Measurements from ENCODE around the gene LMAN2L. TPM values are rescaled to one million over a fixed set of nuclear protein-coding genes. Genes with fewer than 3 reads are reported as not detected.

LMAN2L gene
- total RNA-seq, 8 experiments from 2014 or later = 13.2 to 54.0 (median 18.4) TPM

DNA sequence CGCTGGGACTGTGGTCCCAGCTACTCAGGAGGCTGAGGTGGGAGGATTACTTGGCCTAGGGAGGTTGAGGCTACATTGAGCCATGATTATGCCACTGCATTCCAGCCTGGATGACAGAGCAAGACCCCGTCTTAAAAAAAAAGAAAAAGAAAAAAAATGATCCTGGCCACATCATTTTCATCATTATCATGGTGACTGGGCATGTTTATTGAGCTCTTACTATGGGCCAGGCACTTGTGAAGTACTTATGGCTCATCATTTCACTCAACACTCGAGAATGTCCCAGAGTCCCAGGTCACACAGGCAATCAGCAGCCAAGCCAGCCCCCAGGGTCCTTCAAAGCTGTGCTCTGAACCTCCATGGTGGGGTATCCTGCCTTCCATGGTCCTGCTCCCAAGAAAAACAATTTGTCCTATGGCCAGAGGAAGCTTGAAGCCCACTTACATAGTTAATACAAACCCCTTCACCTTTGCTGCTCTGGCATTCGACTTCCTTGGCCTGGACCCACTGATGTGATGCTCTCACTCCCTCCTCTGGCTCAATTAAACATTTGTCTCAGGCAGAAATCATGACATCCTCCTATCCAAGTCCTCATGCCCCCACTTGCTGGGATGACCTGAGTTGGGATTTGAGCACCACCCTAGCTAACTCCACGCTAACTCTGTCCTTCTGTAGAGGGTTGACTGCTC lies 17.1 kb upstream of the LMAN2L start:
- 58 to 100% (median 85%) methylated on average over 1 to 4 of the region's 5 CpGs for WGBS, 10 experiments
- in situ Hi-C loops (cut with MboI; ENCODE audit: low pct_unique_long_range_greater_than_20kb in 2 of 9, low sequenced_read_pairs in 9 of 9, unreplicated experiment in 9 of 9) = no loop called here

GRCh38 chr2:96754317-96754716 lies 14.5 kb upstream of the LMAN2L start:
- H3K27ac ChIP-seq = no peak overlapping the region
- no peak for ATAC-seq (replicated peaks in 6 of 8)
- in situ Hi-C loops (cut with MboI; ENCODE audit: low pct_unique_long_range_greater_than_20kb in 2 of 9, low sequenced_read_pairs in 9 of 9, unreplicated experiment in 9 of 9) = no loop called here
- no peaks in the 10 kb centered on the region for H3K4me1 ChIP-seq (replicated peaks in 1 of 2)
- no peak overlapping the region for H3K4me3 ChIP-seq

More for the DNA sequence above, 17.1 kb upstream of the LMAN2L start:
- H3K4me1 ChIP-seq (replicated peaks in 1 of 2) = peaks cover 8% of the 10 kb centered on the region in 2 donors
- ATAC-seq (replicated peaks in 6 of 8) = no peak
- H3K4me3 ChIP-seq = no peak overlapping the region
- no peak overlapping the region for H3K27ac ChIP-seq

DNA sequence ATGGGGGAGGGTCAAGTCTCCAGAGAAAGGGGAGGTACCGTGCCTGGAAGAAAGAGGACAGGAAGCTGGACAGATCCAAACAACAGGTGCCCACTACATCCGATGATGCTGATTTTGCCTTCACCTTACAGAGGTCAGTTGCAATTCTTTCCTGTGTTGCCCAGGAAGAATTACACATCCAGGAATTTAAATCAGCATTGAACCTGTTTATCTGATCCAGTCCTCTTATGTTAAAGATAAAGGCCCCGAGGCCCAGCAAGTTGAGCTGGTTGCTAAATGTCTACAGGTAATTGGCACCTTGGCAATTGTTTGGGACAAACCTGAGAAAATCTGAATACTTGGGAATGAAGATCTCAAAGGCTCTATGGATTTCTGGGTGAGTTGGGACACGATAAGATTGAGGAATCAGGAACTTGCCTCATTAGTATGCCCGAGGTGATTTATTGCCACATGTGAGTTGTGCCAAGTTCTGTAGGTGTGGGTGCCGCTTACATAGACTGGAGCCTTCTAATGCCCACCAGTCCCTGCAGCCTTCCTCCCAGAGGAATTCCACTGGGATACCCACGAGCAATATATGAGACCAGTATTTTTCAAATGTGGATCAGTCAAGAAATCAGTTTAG lies 13.9 kb upstream of the LMAN2L start:
- Histone ChIP-seq H3K27ac (no peak overlapping the region), H3K4me1 (replicated peaks in 1 of 2) (no peaks in the 10 kb centered on the region), H3K4me3 (no peak overlapping the region)
- WGBS, 10 experiments = 20 to 86% (median 73%) methylated on average over 2 to 7 of the region's 7 CpGs
- in situ Hi-C loops (cut with MboI; ENCODE audit: low pct_unique_long_range_greater_than_20kb in 2 of 9, low sequenced_read_pairs in 9 of 9, unreplicated experiment in 9 of 9) = no loop called here
- ATAC-seq (replicated peaks in 6 of 8) = no peak

GRCh38 chr2:96751800-96752199 lies 11.9 kb upstream of the LMAN2L start:
- Histone ChIP-seq H3K4me3 (no peak overlapping the region), H3K4me1 (replicated peaks in 1 of 2) (no peaks in the 10 kb centered on the region), H3K27ac (no peak overlapping the region)
- WGBS, 10 experiments = 67 to 100% (median 98%) methylated on average over 1 to 5 of the region's 9 CpGs; no CpG with 5 or more reads in 2 of the 10 experiments
- in situ Hi-C loops (cut with MboI; ENCODE audit: low pct_unique_long_range_greater_than_20kb in 2 of 9, low sequenced_read_pairs in 9 of 9, unreplicated experiment in 9 of 9) = no loop called here
- no peak for ATAC-seq (replicated peaks in 6 of 8)

DNA sequence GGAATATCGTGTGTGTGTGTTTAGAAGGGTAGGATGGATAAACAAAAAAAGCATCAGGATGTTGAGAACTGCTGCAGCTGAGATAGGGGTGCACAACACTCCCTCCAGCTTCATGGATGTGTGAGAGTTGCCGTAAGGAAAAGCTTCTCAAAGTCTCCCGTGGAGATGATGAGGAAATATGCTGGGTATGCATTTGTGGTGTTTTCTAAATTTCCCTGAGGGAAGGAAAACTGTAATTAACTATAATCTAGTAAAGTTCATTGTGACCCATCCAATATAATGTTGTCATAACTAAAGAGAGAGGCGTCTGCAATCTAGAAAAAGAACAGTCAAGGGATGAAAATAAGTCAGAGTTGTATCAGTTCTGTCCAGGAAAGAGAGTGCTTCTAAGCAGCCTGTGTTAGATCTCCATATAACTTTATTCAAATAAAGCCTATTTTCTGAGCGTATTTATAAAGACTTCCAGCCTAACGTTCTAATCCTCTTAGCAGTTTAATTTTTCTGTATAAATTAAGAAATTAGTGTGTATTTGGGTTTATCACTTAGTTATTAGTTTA lies 7.3 kb upstream of the LMAN2L start:
- ATAC-seq (replicated peaks in 6 of 8) = peak in 2 of 8 experiments; percentile 43 to 55
- H3K27ac ChIP-seq = no peak overlapping the region
- no peak overlapping the region for H3K4me3 ChIP-seq
- H3K4me1 ChIP-seq (replicated peaks in 1 of 2) = no peaks in the 10 kb centered on the region
- in situ Hi-C loops (cut with MboI; ENCODE audit: low pct_unique_long_range_greater_than_20kb in 2 of 9, low sequenced_read_pairs in 9 of 9, unreplicated experiment in 9 of 9) = no loop called here
- WGBS, 10 experiments = 11 to 82% (median 59%) methylated on average over 2 to 6 of the region's 6 CpGs

DNA sequence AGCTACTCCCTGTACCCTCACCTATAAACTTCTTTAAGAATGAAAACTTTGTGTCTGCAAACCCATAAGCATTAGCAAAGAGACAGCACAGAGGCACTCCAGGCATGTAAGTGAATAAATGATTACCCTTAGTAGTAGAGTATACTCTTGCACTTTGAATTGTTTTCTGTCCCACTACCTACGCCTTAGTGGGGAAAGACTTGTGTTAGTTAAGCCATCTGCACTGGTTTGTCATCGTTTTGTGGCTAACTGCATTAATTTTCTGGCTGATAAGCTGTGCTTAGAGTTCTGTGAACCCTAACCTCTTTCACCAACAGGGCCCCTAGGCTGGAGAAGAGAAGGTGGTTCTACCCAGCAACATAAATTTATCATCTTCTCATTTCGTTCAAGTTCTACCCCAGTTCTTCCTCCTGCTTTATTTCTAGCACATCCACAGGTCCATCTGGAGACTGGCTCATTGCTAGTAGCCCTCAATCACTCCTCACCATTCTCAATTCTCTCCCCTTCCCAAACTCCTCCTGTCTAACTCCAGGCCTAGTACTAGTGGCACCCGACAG lies 710 bp downstream of the LMAN2L start:
- Histone ChIP-seq H3K27ac (peak overlapping the region; percentile 91 to 96), H3K4me3 (peak overlapping the region; percentile 59 to 98 (median 78)), H3K4me1 (replicated peaks in 1 of 2) (peaks cover 7 to 10% of the 10 kb centered on the region in 2 donors)
- in situ Hi-C loops (cut with MboI; ENCODE audit: low pct_unique_long_range_greater_than_20kb in 2 of 9, low sequenced_read_pairs in 9 of 9, unreplicated experiment in 9 of 9) = no loop called here
- 0 to 53% (median 25%) methylated on average over 1 to 4 of the region's 4 CpGs; no CpG with 5 or more reads in 4 of the 10 experiments for WGBS, 10 experiments
- no peak for ATAC-seq (replicated peaks in 6 of 8)

GRCh38 chr2:96737831-96738230 lies 2.0 kb downstream of the LMAN2L start:
- in situ Hi-C loops (cut with MboI; ENCODE audit: low pct_unique_long_range_greater_than_20kb in 2 of 9, low sequenced_read_pairs in 9 of 9, unreplicated experiment in 9 of 9) = no loop called here
- H3K4me1 ChIP-seq (replicated peaks in 1 of 2) = peaks cover 7 to 10% of the 10 kb centered on the region in 2 donors
- no peak overlapping the region for H3K4me3 ChIP-seq
- no peak for ATAC-seq (replicated peaks in 6 of 8)
- no peak overlapping the region for H3K27ac ChIP-seq
- WGBS, 10 experiments = 71 to 100% (median 100%) methylated on average over 1 to 2 of the region's 2 CpGs; no CpG with 5 or more reads in 7 of the 10 experiments

- 0 to 100% (median 65%) methylated on average over 1 to 2 of the region's 2 CpGs; no CpG with 5 or more reads in 2 of the 10 experiments for whole genome bisulfite sequencing, 10 experiments
- no peak for ATAC-seq (replicated peaks in 6 of 8)
These were observed 2.6 kb downstream of the LMAN2L start for GRCh38 chr2:96737251-96737650.

GRCh38 chr2:96734880-96735583 lies 4.8 kb downstream of the LMAN2L start:
- Histone ChIP-seq H3K4me1 (replicated peaks in 1 of 2) (peaks cover 7 to 10% of the 10 kb centered on the region in 2 donors), H3K27ac (no peak overlapping the region), H3K4me3 (no peak overlapping the region)
- no peak for ATAC-seq (replicated peaks in 6 of 8)
- WGBS, 10 experiments = 20 to 100% (median 60%) methylated on average over 1 to 7 of the region's 8 CpGs
- in situ Hi-C loops (cut with MboI; ENCODE audit: low pct_unique_long_range_greater_than_20kb in 2 of 9, low sequenced_read_pairs in 9 of 9, unreplicated experiment in 9 of 9) = no loop called here

More at GRCh38 chr2:96737251-96737650, 2.6 kb downstream of the LMAN2L start:
- H3K4me3 ChIP-seq = no peak overlapping the region
- H3K4me1 ChIP-seq (replicated peaks in 1 of 2) = peaks cover 7 to 10% of the 10 kb centered on the region in 2 donors
- in situ Hi-C loops (cut with MboI; ENCODE audit: low pct_unique_long_range_greater_than_20kb in 2 of 9, low sequenced_read_pairs in 9 of 9, unreplicated experiment in 9 of 9) = no loop called here
- no peak overlapping the region for H3K27ac ChIP-seq

DNA sequence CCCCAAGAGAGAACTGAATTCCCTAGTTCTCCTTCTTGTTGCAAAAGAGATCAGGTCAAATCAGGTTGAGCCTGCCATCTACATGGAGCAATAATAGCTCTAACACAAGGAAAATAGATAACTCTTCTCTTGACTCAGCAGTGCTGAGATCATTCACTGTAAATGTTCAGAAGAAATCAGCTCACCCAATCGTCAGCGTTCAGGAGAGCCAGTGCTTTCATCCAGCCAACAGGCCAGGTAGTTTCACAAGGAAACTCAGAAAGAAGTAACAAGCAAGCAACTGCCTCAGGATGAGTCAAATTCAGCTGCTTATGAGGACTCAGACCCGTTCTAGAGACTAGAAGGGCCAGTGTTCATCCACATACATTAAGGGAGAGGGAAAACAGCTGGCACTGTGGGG lies 5.9 kb downstream of the LMAN2L start:
- Histone ChIP-seq H3K4me3 (no peak overlapping the region), H3K27ac (no peak overlapping the region), H3K4me1 (replicated peaks in 1 of 2) (peaks cover 3 to 7% of the 10 kb centered on the region in 2 donors)
- 69 to 100% (median 96%) methylated on average over 2 to 3 of the region's 3 CpGs; no CpG with 5 or more reads in 5 of the 10 experiments for WGBS, 10 experiments
- peak in 3 of 8 experiments; percentile 21 to 91 (median 38) for ATAC-seq (replicated peaks in 6 of 8)
- in situ Hi-C loops (cut with MboI; ENCODE audit: low pct_unique_long_range_greater_than_20kb in 2 of 9, low sequenced_read_pairs in 9 of 9, unreplicated experiment in 9 of 9) = no loop called here

GRCh38 chr2:96730212-96730611 lies 9.7 kb downstream of the LMAN2L start:
- Histone ChIP-seq H3K4me3 (no peak overlapping the region), H3K4me1 (replicated peaks in 1 of 2) (no peaks in the 10 kb centered on the region), H3K27ac (no peak overlapping the region)
- WGBS, 10 experiments = 56 to 100% (median 80%) methylated on average over 2 of the region's 2 CpGs; no CpG with 5 or more reads in 6 of the 10 experiments
- no peak for ATAC-seq (replicated peaks in 6 of 8)
- in situ Hi-C loops (cut with MboI; ENCODE audit: low pct_unique_long_range_greater_than_20kb in 2 of 9, low sequenced_read_pairs in 9 of 9, unreplicated experiment in 9 of 9) = no loop called here

GRCh38 chr2:96729748-96730147 lies 10.1 kb downstream of the LMAN2L start:
- 20 to 100% (median 88%) methylated on average over 1 to 6 of the region's 7 CpGs; no CpG with 5 or more reads in 2 of the 10 experiments for WGBS, 10 experiments
- no peaks in the 10 kb centered on the region for H3K4me1 ChIP-seq (replicated peaks in 1 of 2)
- no peak overlapping the region for H3K27ac ChIP-seq
- no peak for ATAC-seq (replicated peaks in 6 of 8)
- no peak overlapping the region for H3K4me3 ChIP-seq
- in situ Hi-C loops (cut with MboI; ENCODE audit: low pct_unique_long_range_greater_than_20kb in 2 of 9, low sequenced_read_pairs in 9 of 9, unreplicated experiment in 9 of 9) = no loop called here

DNA sequence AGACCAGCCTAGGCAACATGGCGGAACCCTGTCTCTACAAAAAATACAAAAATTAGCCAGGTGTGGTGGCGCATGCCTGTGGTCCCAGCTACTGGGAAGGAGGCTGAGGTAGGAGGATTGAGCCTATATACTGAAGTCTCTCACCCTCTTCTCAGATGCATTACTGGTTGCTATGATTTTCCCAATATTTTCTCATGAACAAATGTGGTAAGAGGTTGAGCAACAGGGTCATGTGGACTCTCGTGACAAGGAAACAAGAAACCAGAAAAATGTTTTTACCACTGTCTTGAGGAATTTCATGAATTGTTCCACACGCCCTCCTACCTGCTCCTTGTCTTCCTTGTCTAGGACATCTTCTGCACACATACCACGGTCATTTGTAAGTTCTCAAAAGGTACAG lies 12.4 kb downstream of the LMAN2L start:
- in situ Hi-C loops (cut with MboI; ENCODE audit: low pct_unique_long_range_greater_than_20kb in 2 of 9, low sequenced_read_pairs in 9 of 9, unreplicated experiment in 9 of 9) = no loop called here
- Histone ChIP-seq H3K4me1 (replicated peaks in 1 of 2) (no peaks in the 10 kb centered on the region), H3K27ac (no peak overlapping the region), H3K4me3 (no peak overlapping the region)
- no peak for ATAC-seq (replicated peaks in 6 of 8)
- 91 to 100% (median 100%) methylated on average over 1 to 5 of the region's 5 CpGs; no CpG with 5 or more reads in 1 of the 10 experiments for WGBS, 10 experiments

All from motor neuron (in vitro differentiated cells).